HepG2 (cell line): ENCODE data around the gene DNMT1. TPM values are rescaled to one million over a fixed set of nuclear protein-coding genes. Genes with fewer than 3 reads are reported as not detected.

Experiments used
- ATAC-seq: fragments of 200-7000 bp; cut with Tn5 transposase; 3 replicates; pipeline ENCODE4 v1.9.1; 2020; ENCODE audit warnings: mild to moderate bottlenecking, moderate library complexity
- BruUV-seq: library from RNA; stranded (reverse); fragments of 400-500 nt; replicated peaks from 2 replicates; lab custom pipeline; 2021; lab: Mats Ljungman, UMichigan
- CTCF ChIA-PET: fragments of 300-600 bp; formaldehyde crosslinking; extraction: SDS; loops from one replicate; lab custom pipeline; 2021; ENCODE audit warnings: low total read pairs, inconsistent platforms, low intra/inter-chr PET ratio; lab: Yijun Ruan, JAX
- POLR2A ChIA-PET: fragments of 350-600 bp; sonication (Branson Sonifier 250); formaldehyde crosslinking; loops from one replicate; lab custom pipeline; 2020; ENCODE audit warnings: antibody characterized with exemption, inconsistent platforms; lab: Yijun Ruan, JAX
- DNase-seq: peaks from one replicate; pipeline ENCODE4 v3.0.0-alpha.2; 2015; ENCODE audit warnings: low spot score
- FAIRE-seq: peaks from 3 replicates; lab custom pipeline; 2011; peaks lifted over from hg19 to GRCh38; lab: Jason Lieb, UNC
- H2AFZ ChIP-seq: one replicate; pipeline ENCODE4 v1.6.1; 2011; ENCODE audit warnings: low read length, inconsistent platforms
- H3K27ac ChIP-seq: fragments of 300-600 bp; 3 replicates; pipeline ENCODE4 v1.8.0; 2011; ENCODE audit warnings: mixed run types, mild to moderate bottlenecking, mixed read lengths, low read length, inconsistent platforms; ENCODE audit not compliant: insufficient read depth; ENCODE audit errors: extremely low read length
- H3K27me3 ChIP-seq, 2 experiments: fragments of 200-600 bp in 1 of 2; 2 replicates in 1 of 2; 3 replicates in 1 of 2; pipeline versions ENCODE4 v1.6.0 to v1.8.0; 2011; ENCODE audit warnings: low read length in 2 of 2, mild to moderate bottlenecking in 2 of 2, moderate library complexity in 2 of 2, inconsistent platforms in 1 of 2; ENCODE audit not compliant: insufficient read depth in 2 of 2, control insufficient read depth in 1 of 2
- H3K36me3 ChIP-seq, 2 experiments: fragments of 200-600 bp in 1 of 2; replicated peaks in 1 of 2; 2 replicates in 1 of 2; 3 replicates in 1 of 2; pipeline versions ENCODE4 v1.5.1 to v1.8.0; 2011; ENCODE audit warnings: low read length in 2 of 2, inconsistent platforms in 1 of 2; ENCODE audit not compliant: insufficient read depth in 2 of 2, control insufficient read depth in 1 of 2
- H3K4me1 ChIP-seq: 2 replicates; pipeline ENCODE4 v1.5.1; 2012; ENCODE audit warnings: low read length, inconsistent platforms; ENCODE audit not compliant: insufficient read depth
- H3K4me2 ChIP-seq: 2 replicates; pipeline ENCODE4 v1.6.0; 2011; ENCODE audit warnings: low read depth, low read length, inconsistent platforms
- H3K4me3 ChIP-seq, 3 experiments: fragments of 200-600 bp in 1 of 3; sonication (generic), shearing (Covaris generic) in 1 of 3; replicated peaks in 1 of 3; 2 replicates each; pipeline ENCODE4 v1.5.1; 2011 to 2016; ENCODE audit warnings: low read length in 3 of 3, inconsistent platforms in 2 of 3, low read depth in 2 of 3, mild to moderate bottlenecking in 2 of 3, control low read depth in 1 of 3, mixed read lengths in 1 of 3; ENCODE audit not compliant: insufficient read depth in 1 of 3
- H3K79me2 ChIP-seq: one replicate; pipeline ENCODE4 v1.6.1; 2011; ENCODE audit warnings: low read length, inconsistent platforms; ENCODE audit not compliant: insufficient read depth
- H3K9ac ChIP-seq: 2 replicates; pipeline ENCODE4 v1.6.0; 2011; ENCODE audit warnings: mild to moderate bottlenecking, low read depth, low read length, inconsistent platforms; ENCODE audit not compliant: insufficient read depth
- H3K9me3 ChIP-seq: 2 replicates; pipeline ENCODE4 v1.5.1; 2012; ENCODE audit warnings: mild to moderate bottlenecking, low read length
- H4K20me1 ChIP-seq: 2 replicates; pipeline ENCODE4 v1.6.0; 2011; ENCODE audit warnings: inconsistent platforms, mild to moderate bottlenecking, low read length, moderate library complexity; ENCODE audit not compliant: insufficient read depth
- EEA1 ChIP-seq: sonication (generic); formaldehyde crosslinking; IDR thresholded peaks from 2 replicates; pipeline ENCODE4 v1.5.1; 2020; ENCODE audit warnings: mild to moderate bottlenecking, missing genetic modification reagents, borderline replicate concordance
- ETV5 ChIP-seq: IDR thresholded peaks from 2 replicates; pipeline ENCODE4 v1.6.1; 2018; ENCODE audit warnings: missing biosample characterization, missing genetic modification reagents, inconsistent platforms, borderline replicate concordance
- RFXAP ChIP-seq: sonication (generic); formaldehyde crosslinking; IDR thresholded peaks from 2 replicates; pipeline ENCODE4 v1.4.0; 2020; ENCODE audit warnings: missing genetic modification reagents, borderline replicate concordance
- SMARCC2 ChIP-seq: fragments of 450-650 bp; IDR thresholded peaks from 2 replicates; pipeline ENCODE4 v1.6.1; 2017; ENCODE audit warnings: antibody characterized with exemption, mild to moderate bottlenecking
- SOX13 ChIP-seq, 3 experiments: fragments of 450-650 bp in 1 of 3; sonication (generic) in 1 of 3; formaldehyde crosslinking in 1 of 3; IDR thresholded peaks in 2 of 3; conservative IDR thresholded peaks in 1 of 3; 2 replicates each; pipeline versions ENCODE4 v1.5.0 to v1.6.1; 2016 to 2020; ENCODE audit warnings: antibody characterized with exemption in 1 of 3, mild to moderate bottlenecking in 1 of 3, missing compliant biosample characterization in 1 of 3, missing genetic modification reagents in 1 of 3, moderate library complexity in 1 of 3
- SYNCRIP ChIP-seq: fragments of 200-400 bp; formaldehyde crosslinking; IDR thresholded peaks from 2 replicates; pipeline ENCODE4 v1.6.1; 2018; ENCODE audit warnings: mild to moderate bottlenecking, low read depth, low read length; ENCODE audit not compliant: insufficient read depth
- ZBTB21 ChIP-seq: sonication (generic); formaldehyde crosslinking; IDR thresholded peaks from 2 replicates; pipeline ENCODE4 v1.4.0; 2020; ENCODE audit warnings: missing genetic modification reagents
- ZBTB7A ChIP-seq: sonication (generic); formaldehyde crosslinking; IDR thresholded peaks from 2 replicates; pipeline ENCODE4 v1.8.0; 2022; ENCODE audit warnings: mild to moderate bottlenecking, missing genetic modification reagents
- ZFP41 ChIP-seq: sonication (generic); formaldehyde crosslinking; IDR thresholded peaks from 2 replicates; pipeline ENCODE4 v1.4.0; 2020; ENCODE audit warnings: mild to moderate bottlenecking, missing genetic modification reagents, borderline replicate concordance
- ZSCAN21 ChIP-seq: sonication (generic); formaldehyde crosslinking; IDR thresholded peaks from 2 replicates; pipeline ENCODE4 v1.8.0; 2022; ENCODE audit warnings: mild to moderate bottlenecking, missing genetic modification reagents, moderate library complexity, borderline replicate concordance
- WGBS: methylation state at CpG from one replicate; pipeline ENCODE4 v1.1.6; 2017; ENCODE audit warnings: low lambda C conversion rate; 5-methylcytosine and 5-hydroxymethylcytosine counted together
- in situ Hi-C: cut with HindIII; loops from 2 replicates; pipeline ENCODE4 v1.10.0; 2017; ENCODE audit warnings: low pct_unique_long_range_greater_than_20kb; ENCODE audit not compliant: extremely low pct_ligation_motif_present
- intact Hi-C: fragments of 100-400 bp; cut with micrococcal nuclease; formaldehyde crosslinking; loops from one replicate; pipeline ENCODE4 v1.10.0; 2022; ENCODE audit not compliant: unreplicated experiment
- polyA plus RNA-seq, 8 experiments: library from polyadenylated mRNA; depleted of rRNA in 3 of 8; stranded (reverse) in 7 of 8; unstranded in 1 of 8; fragments of >200 nt; fragmentation: Illumina TruSeq in 4 of 8; extraction: Trizol in 4 of 8; gene quantifications; 2 replicates each; pipeline versions ENCODE4 v1.2.1 to v1.2.3, GENCODE V29; 2011 to 2016; ENCODE audit warnings: low read depth in 4 of 8, missing spikeins in 1 of 8, mixed read lengths in 1 of 8; ENCODE audit not compliant: insufficient read depth in 1 of 8
- total RNA-seq, 5 experiments: library from RNA; depleted of rRNA; stranded (reverse); fragments of >200 nt; fragmentation: Illumina TruSeq; extraction: Trizol; gene quantifications; 2 replicates each; pipeline ENCODE4 v1.2.3, GENCODE V29; 2016; ENCODE audit warnings: low read depth in 1 of 5
- TF ChIP-seq, protein P1 (sequence below): sonication (generic); formaldehyde crosslinking; IDR thresholded peaks from 2 replicates; pipeline ENCODE4 v1.5.0; 2020; ENCODE audit warnings: mild to moderate bottlenecking, missing genetic modification reagents, moderate library complexity
- TF ChIP-seq, protein P2 (sequence below): sonication (generic); formaldehyde crosslinking; conservative IDR thresholded peaks from 2 replicates; pipeline ENCODE4 v1.4.0; 2020; ENCODE audit warnings: missing genetic modification reagents
- TF ChIP-seq, protein P3 (sequence below): sonication (generic); formaldehyde crosslinking; IDR thresholded peaks from 2 replicates; pipeline ENCODE4 v1.4.0; 2020; ENCODE audit warnings: missing genetic modification reagents
- TF ChIP-seq, protein P4 (sequence below): sonication (generic); formaldehyde crosslinking; IDR thresholded peaks from 2 replicates; pipeline ENCODE4 v1.9.0; 2021; ENCODE audit warnings: missing genetic modification reagents, borderline replicate concordance

Gene DNMT1
- total and polyA plus RNA-seq, 2 of the 13 experiments (the other 11 are each of a cell fraction or from before 2014, with no cell fraction given): 31.2 to 91.1 TPM

DNA sequence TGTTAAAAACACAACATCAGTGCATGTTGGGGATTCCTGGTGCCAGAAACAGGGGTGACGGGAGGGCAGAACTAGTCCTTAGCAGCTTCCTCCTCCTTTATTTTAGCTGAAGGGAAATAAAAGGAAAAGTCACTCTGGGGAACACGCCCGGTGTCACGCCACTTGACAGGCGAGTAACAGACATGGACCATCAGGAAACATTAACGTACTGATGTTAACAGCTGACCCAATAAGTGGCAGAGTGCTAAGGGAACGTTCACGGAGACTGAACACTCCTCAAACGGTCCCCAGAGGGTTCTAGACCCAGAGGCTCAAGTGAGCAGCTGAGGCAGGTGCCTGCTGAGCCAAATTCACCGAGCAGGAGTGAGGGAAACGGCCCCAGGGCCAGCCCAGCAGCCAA lies 61.2 kb downstream of the DNMT1 start:
- FAIRE-seq (no peak), DNase-seq (no peak), ATAC-seq (no peak)
- BruUV-seq: no TSS peak
- Histone ChIP-seq H3K4me2 (no peak overlapping the region), H3K27ac (no peak overlapping the region), H3K4me1 (no peaks in the 10 kb centered on the region), H3K9ac (no peak overlapping the region), H3K79me2 (no peaks in the 10 kb centered on the region), H4K20me1 (no peaks in the 10 kb centered on the region), H3K27me3 (no peaks in the 10 kb centered on the region), H3K36me3 (peaks cover 32 to 45% of the 10 kb centered on the region in 2 experiments), H2AFZ (no peak overlapping the region), H3K4me3 (no peak overlapping the region), H3K9me3 (no peaks in the 10 kb centered on the region)
- ChIA-PET CTCF (no interaction called here), POLR2A (no interaction called here)
- in situ Hi-C loops (no loop called here), intact Hi-C loops (no loop called here)
- 93% methylated on average over 8 of the region's 11 CpGs for WGBS
- TF ChIP-seq SOX13 (IDR thresholded peaks at IDR 0.05): no peak
- TF ChIP-seq SOX13 (CRISPR knock-in tag; conservative IDR thresholded peaks at IDR 0.05 in 1 of 2, IDR thresholded peaks at IDR 0.05 in 1 of 2): no peak
- TF ChIP-seq RFXAP: no peak
- TF ChIP-seq, protein P1, sequence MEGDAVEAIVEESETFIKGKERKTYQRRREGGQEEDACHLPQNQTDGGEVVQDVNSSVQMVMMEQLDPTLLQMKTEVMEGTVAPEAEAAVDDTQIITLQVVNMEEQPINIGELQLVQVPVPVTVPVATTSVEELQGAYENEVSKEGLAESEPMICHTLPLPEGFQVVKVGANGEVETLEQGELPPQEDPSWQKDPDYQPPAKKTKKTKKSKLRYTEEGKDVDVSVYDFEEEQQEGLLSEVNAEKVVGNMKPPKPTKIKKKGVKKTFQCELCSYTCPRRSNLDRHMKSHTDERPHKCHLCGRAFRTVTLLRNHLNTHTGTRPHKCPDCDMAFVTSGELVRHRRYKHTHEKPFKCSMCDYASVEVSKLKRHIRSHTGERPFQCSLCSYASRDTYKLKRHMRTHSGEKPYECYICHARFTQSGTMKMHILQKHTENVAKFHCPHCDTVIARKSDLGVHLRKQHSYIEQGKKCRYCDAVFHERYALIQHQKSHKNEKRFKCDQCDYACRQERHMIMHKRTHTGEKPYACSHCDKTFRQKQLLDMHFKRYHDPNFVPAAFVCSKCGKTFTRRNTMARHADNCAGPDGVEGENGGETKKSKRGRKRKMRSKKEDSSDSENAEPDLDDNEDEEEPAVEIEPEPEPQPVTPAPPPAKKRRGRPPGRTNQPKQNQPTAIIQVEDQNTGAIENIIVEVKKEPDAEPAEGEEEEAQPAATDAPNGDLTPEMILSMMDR (CRISPR knock-in tag): no peak
- no peak for TF ChIP-seq ZSCAN21 (CRISPR knock-in tag)
- no peak for TF ChIP-seq ETV5 (CRISPR knock-in tag)
- TF ChIP-seq ZFP41 (CRISPR knock-in tag): no peak
- no peak for TF ChIP-seq SYNCRIP
- TF ChIP-seq, protein P2, sequence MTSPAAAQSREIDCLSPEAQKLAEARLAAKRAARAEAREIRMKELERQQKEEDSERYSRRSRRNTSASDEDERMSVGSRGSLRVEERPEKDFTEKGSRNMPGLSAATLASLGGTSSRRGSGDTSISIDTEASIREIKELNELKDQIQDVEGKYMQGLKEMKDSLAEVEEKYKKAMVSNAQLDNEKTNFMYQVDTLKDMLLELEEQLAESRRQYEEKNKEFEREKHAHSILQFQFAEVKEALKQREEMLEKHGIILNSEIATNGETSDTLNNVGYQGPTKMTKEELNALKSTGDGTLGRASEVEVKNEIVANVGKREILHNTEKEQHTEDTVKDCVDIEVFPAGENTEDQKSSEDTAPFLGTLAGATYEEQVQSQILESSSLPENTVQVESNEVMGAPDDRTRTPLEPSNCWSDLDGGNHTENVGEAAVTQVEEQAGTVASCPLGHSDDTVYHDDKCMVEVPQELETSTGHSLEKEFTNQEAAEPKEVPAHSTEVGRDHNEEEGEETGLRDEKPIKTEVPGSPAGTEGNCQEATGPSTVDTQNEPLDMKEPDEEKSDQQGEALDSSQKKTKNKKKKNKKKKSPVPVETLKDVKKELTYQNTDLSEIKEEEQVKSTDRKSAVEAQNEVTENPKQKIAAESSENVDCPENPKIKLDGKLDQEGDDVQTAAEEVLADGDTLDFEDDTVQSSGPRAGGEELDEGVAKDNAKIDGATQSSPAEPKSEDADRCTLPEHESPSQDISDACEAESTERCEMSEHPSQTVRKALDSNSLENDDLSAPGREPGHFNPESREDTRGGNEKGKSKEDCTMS (CRISPR knock-in tag): no peak
- TF ChIP-seq, protein P3, sequence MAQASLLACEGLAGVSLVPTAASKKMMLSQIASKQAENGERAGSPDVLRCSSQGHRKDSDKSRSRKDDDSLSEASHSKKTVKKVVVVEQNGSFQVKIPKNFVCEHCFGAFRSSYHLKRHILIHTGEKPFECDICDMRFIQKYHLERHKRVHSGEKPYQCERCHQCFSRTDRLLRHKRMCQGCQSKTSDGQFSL: no peak
- TF ChIP-seq, protein P4, sequence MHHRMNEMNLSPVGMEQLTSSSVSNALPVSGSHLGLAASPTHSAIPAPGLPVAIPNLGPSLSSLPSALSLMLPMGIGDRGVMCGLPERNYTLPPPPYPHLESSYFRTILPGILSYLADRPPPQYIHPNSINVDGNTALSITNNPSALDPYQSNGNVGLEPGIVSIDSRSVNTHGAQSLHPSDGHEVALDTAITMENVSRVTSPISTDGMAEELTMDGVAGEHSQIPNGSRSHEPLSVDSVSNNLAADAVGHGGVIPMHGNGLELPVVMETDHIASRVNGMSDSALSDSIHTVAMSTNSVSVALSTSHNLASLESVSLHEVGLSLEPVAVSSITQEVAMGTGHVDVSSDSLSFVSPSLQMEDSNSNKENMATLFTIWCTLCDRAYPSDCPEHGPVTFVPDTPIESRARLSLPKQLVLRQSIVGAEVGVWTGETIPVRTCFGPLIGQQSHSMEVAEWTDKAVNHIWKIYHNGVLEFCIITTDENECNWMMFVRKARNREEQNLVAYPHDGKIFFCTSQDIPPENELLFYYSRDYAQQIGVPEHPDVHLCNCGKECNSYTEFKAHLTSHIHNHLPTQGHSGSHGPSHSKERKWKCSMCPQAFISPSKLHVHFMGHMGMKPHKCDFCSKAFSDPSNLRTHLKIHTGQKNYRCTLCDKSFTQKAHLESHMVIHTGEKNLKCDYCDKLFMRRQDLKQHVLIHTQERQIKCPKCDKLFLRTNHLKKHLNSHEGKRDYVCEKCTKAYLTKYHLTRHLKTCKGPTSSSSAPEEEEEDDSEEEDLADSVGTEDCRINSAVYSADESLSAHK: no peak
- no peak for TF ChIP-seq ZBTB7A (CRISPR knock-in tag)
- TF ChIP-seq ZBTB21 (CRISPR knock-in tag): no peak
- no peak for TF ChIP-seq EEA1 (CRISPR knock-in tag)
- TF ChIP-seq SMARCC2: no peak
